HUES6 (cell line): Measurements from ENCODE around the gene CMC4.

ENCODE experiments used
- H3K27ac ChIP-seq: 2 replicates; pipeline ENCODE4 v1.7.0; 2013; ENCODE audit warnings: low read depth, mild to moderate bottlenecking, low read length, inconsistent platforms
- H3K27me3 ChIP-seq: 2 replicates; pipeline ENCODE4 v1.6.1; 2013; ENCODE audit warnings: low read length; ENCODE audit not compliant: control insufficient read depth, insufficient read depth
- H3K36me3 ChIP-seq: 2 replicates; pipeline ENCODE4 v1.6.1; 2013; ENCODE audit warnings: low read length; ENCODE audit not compliant: control insufficient read depth, insufficient read depth
- H3K4me1 ChIP-seq: 2 replicates; pipeline ENCODE4 v1.6.1; 2013; ENCODE audit warnings: low read length; ENCODE audit not compliant: control insufficient read depth, insufficient read depth
- H3K4me3 ChIP-seq: 2 replicates; pipeline ENCODE4 v1.5.1; 2013; ENCODE audit warnings: low read depth, low read length
- H3K9ac ChIP-seq: one replicate; pipeline ENCODE4 v1.6.1; 2013; ENCODE audit warnings: mild to moderate bottlenecking, low read length
- H3K9me3 ChIP-seq: 2 replicates; pipeline ENCODE4 v1.6.1; 2013; ENCODE audit warnings: low read depth, low read length; ENCODE audit not compliant: control insufficient read depth, insufficient read depth

CMC4 gene, protein sequence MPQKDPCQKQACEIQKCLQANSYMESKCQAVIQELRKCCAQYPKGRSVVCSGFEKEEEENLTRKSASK

GRCh38 chrX:155070975-155071693, at the start of gene CMC4, which contains the start of the genes BRCC3 and MTCP1:
CMC4 (minus strand) TSS chrX:155071136; CDS start chrX:155064023, 7,113 bp downstream.
BRCC3 (plus strand) TSS chrX:155071508; CDS start chrX:155071528, 20 bp downstream.
MTCP1 (minus strand) TSS chrX:155071136; CDS start chrX:155066010, 5,126 bp downstream.
- H3K27me3 ChIP-seq: no peaks in the 10 kb centered on the region
- no peaks in the 10 kb centered on the region; the same call in 1 of the 2 replicates for H3K4me1 ChIP-seq
- peaks cover 3% of the 10 kb centered on the region; the same call in 1 of the 2 replicates for H3K9me3 ChIP-seq
- H3K9ac ChIP-seq: peak within 1 kb of the TSS; percentile 91
- peaks cover 19% of the 10 kb centered on the region for H3K36me3 ChIP-seq
- H3K4me3 ChIP-seq: peak within 1 kb of the TSS; percentile 89
- peak within 1 kb of the TSS; percentile 62; the same call in 1 of the 2 replicates for H3K27ac ChIP-seq

DNA sequence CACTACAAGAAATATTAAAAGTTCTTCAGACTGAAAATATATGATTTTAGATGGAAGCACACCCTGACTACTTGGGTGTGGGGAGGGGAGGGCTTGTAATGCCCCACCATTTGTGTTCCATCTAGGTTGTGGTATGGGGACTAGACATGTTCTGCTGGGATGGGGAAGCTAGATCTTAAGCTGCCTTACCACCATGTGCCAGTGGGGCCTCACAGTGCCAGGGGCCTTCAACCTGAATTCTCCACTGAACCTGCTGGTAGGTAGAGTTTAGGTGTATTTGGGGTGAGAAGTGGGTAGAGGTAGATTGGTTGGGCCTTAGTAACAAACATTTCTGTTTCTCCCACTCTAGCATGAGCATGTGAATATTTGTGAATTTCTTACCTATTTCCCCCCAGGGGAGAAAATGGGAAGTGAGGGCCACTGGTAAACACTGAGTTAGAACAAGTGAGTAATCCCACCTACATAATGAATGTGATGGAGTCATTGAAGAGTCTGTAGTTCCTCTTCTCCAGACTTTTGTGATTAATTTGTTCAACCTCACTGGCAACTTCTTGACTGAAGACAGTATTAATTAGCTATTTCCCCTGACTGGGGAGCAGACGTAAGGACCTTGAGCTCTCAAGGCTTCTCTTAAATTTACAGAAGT, 44.4 kb upstream of the CMC4 start:
- no peak overlapping the region for H3K4me3 ChIP-seq

GRCh38 chrX:155113097-155113496, 42.2 kb upstream of the CMC4 start:
- Histone ChIP-seq H3K27ac (no peak overlapping the region), H3K4me3 (no peak overlapping the region), H3K4me1 (no peaks in the 10 kb centered on the region), H3K9me3 (peaks cover 9% of the 10 kb centered on the region; the same call in 1 of the 2 replicates), H3K36me3 (peaks cover 7% of the 10 kb centered on the region), H3K9ac (no peak overlapping the region), H3K27me3 (no peaks in the 10 kb centered on the region)

More for the DNA sequence above, 44.4 kb upstream of the CMC4 start:
- Histone ChIP-seq H3K27me3 (no peaks in the 10 kb centered on the region), H3K9me3 (peaks cover 13% of the 10 kb centered on the region; the same call in 1 of the 2 replicates), H3K36me3 (peaks cover 18% of the 10 kb centered on the region), H3K9ac (no peak overlapping the region), H3K27ac (no peak overlapping the region), H3K4me1 (no peaks in the 10 kb centered on the region)

GRCh38 chrX:155112171-155112570, 41.2 kb upstream of the CMC4 start:
- H3K27ac ChIP-seq: no peak overlapping the region
- peaks cover 7% of the 10 kb centered on the region for H3K36me3 ChIP-seq
- H3K9me3 ChIP-seq: peaks cover 9% of the 10 kb centered on the region; the same call in 1 of the 2 replicates
- no peak overlapping the region for H3K9ac ChIP-seq
- no peak overlapping the region for H3K4me3 ChIP-seq
- no peaks in the 10 kb centered on the region for H3K27me3 ChIP-seq
- no peaks in the 10 kb centered on the region for H3K4me1 ChIP-seq

DNA sequence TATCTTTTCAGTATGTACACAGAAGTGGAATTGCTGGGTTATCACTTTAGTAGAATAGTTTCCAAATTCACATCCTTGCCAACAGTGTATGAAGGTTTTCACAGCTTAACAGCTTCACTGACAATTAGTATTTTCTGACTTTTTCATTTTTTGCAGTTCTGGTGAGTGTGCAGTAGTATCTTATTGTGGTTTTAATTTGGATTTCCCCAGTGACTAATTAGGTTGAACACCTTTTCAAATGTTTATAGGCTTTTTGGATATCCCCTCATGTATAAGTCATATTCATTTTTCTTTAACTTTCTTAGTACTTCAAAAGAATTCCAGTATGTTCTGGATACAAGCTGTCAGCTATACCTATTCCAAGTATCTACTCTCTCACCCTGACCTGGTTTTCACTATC, 37.5 kb upstream of the CMC4 start:
- no peak overlapping the region for H3K27ac ChIP-seq
- H3K27me3 ChIP-seq: no peaks in the 10 kb centered on the region
- no peaks in the 10 kb centered on the region for H3K4me1 ChIP-seq
- H3K9me3 ChIP-seq: peaks cover 13% of the 10 kb centered on the region; the same call in 1 of the 2 replicates
- H3K9ac ChIP-seq: no peak overlapping the region
- H3K4me3 ChIP-seq: no peak overlapping the region
- no peaks in the 10 kb centered on the region; the same call in 1 of the 2 replicates for H3K36me3 ChIP-seq

- no peak overlapping the region for H3K9ac ChIP-seq
- H3K27ac ChIP-seq: no peak overlapping the region
- H3K4me1 ChIP-seq: no peaks in the 10 kb centered on the region
- H3K9me3 ChIP-seq: peaks cover 7% of the 10 kb centered on the region; the same call in 1 of the 2 replicates
- H3K4me3 ChIP-seq: no peak overlapping the region
- H3K36me3 ChIP-seq: no peaks in the 10 kb centered on the region; the same call in 1 of the 2 replicates
- no peaks in the 10 kb centered on the region for H3K27me3 ChIP-seq
Measured at GRCh38 chrX:155105919-155106318, 35.0 kb upstream of the CMC4 start.

GRCh38 chrX:155094468-155095061, 23.6 kb upstream of the CMC4 start:
- peaks cover 14% of the 10 kb centered on the region for H3K36me3 ChIP-seq
- no peaks in the 10 kb centered on the region; the same call in 1 of the 2 replicates for H3K9me3 ChIP-seq
- H3K9ac ChIP-seq: no peak overlapping the region
- H3K4me1 ChIP-seq: no peaks in the 10 kb centered on the region
- no peak overlapping the region for H3K4me3 ChIP-seq
- H3K27me3 ChIP-seq: no peaks in the 10 kb centered on the region
- no peak overlapping the region for H3K27ac ChIP-seq

DNA sequence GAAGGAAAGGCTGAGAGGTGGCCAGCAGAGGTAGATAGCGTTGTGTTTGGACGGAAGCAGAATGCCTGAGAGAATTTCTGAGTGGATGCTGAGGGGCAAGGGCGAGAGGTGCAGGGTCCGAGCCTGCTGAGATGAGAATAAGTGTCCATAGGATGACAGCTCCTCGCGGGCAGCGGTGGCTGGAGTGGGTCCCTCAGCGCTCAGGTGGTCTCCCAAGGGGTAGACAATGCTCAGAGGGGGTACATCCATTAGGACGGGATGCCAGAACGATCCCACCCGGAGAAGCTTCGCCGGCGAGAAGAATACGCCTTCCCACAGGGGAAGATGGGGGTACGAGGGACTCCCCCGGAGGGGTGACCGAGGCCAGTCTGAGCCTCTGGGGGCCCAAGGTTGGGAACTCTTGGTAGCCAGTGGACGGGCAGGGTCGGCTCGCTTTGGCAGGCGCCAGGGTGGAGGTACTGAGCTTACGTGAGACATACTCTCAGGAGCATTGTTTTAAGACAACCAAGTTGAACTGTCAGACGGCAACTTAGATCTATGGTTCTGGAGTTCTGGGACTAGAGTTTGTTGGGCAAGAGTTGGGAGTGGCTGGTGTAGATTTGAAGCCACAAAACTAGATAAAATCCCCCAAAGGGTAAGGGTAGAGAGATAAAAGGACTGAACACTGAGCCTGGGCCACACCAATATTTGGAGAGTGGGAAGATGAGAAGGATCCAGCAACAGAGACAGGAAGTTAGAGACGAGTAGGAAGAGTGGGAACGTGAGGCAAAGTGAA, 16.2 kb upstream of the CMC4 start:
- H3K9me3 ChIP-seq: peaks cover 3% of the 10 kb centered on the region; the same call in 1 of the 2 replicates
- no peaks in the 10 kb centered on the region for H3K4me1 ChIP-seq
- peaks cover 26% of the 10 kb centered on the region for H3K36me3 ChIP-seq
- H3K27me3 ChIP-seq: no peaks in the 10 kb centered on the region
- no peak overlapping the region for H3K9ac ChIP-seq
- no peak overlapping the region for H3K4me3 ChIP-seq
- no peak overlapping the region for H3K27ac ChIP-seq

GRCh38 chrX:155086202-155086840, 15.4 kb upstream of the CMC4 start:
- Histone ChIP-seq H3K36me3 (peaks cover 30% of the 10 kb centered on the region), H3K27ac (no peak overlapping the region), H3K4me1 (no peaks in the 10 kb centered on the region), H3K27me3 (no peaks in the 10 kb centered on the region), H3K4me3 (no peak overlapping the region), H3K9ac (no peak overlapping the region), H3K9me3 (peaks cover 3% of the 10 kb centered on the region; the same call in 1 of the 2 replicates)
